Large intestine (tissue), 12 donors: ENCODE data around the gene PTGIS. TPM values are rescaled to one million over a fixed set of nuclear protein-coding genes. Genes with fewer than 3 reads are reported as not detected.
"Not testable (repeated sequence)": the region's sequence is repeated elsewhere in the genome, so short reads cannot be mapped to it uniquely, and the experiment has no call there.

Experiments
- DNase-seq, 2 donors: peaks; one replicate each; pipeline versions ENCODE4 v3.0.0 to v3.0.0-alpha.2; 2013
- H3K27ac ChIP-seq: one replicate; pipeline ENCODE4 v1.5.1; 2013; ENCODE audit warnings: low read length
- H3K27me3 ChIP-seq: 2 replicates; pipeline ENCODE4 v1.6.1; 2013; ENCODE audit warnings: low read length; ENCODE audit not compliant: control insufficient read depth, insufficient read depth
- H3K36me3 ChIP-seq: 2 replicates; pipeline ENCODE4 v1.6.1; 2013; ENCODE audit warnings: low read length; ENCODE audit not compliant: control insufficient read depth, insufficient read depth
- H3K4me1 ChIP-seq: one replicate; pipeline ENCODE4 v1.6.1; 2013; ENCODE audit warnings: low read length; ENCODE audit not compliant: control insufficient read depth, insufficient read depth
- H3K4me3 ChIP-seq: one replicate; pipeline ENCODE4 v1.5.1; 2013; ENCODE audit warnings: low read length
- H3K9me3 ChIP-seq: one replicate; pipeline ENCODE4 v1.6.1; 2013; ENCODE audit warnings: mild to moderate bottlenecking, low read depth, low read length, moderate library complexity; ENCODE audit not compliant: control insufficient read depth
- WGBS: methylation state at CpG from one replicate; pipeline ENCODE4 v1.1.5; 2013; ENCODE audit warnings: low lambda C conversion rate; ENCODE audit not compliant: insufficient coverage; 5-methylcytosine and 5-hydroxymethylcytosine counted together
- long read RNA-seq, 11 donors: transcript quantifications; one replicate each; lab custom pipeline, GENCODE V29; 2026
- polyA plus RNA-seq: library from polyadenylated mRNA; unstranded; fragments of 120-200 nt; gene quantifications from one replicate; pipeline ENCODE4 v1.2.1, GENCODE V29; 2013

Gene PTGIS
- polyA plus RNA-seq: 13.5 TPM
- long read RNA-seq, donor 1, full-length matches to known transcripts: 3 of 3 reads
- long read RNA-seq, donor 1, partial matches to known transcripts: 0 of 3 reads
- long read RNA-seq, donor 1, other reads (novel, unspliced or antisense): 0 of 3 reads
- long read RNA-seq, donor 2: 0 reads
- long read RNA-seq, donor 3: 0 reads
- long read RNA-seq, donor 4: 0 reads
- long read RNA-seq, donor 5: 0 reads
- long read RNA-seq, donor 6, partial matches to known transcripts: 29 of 29 reads
- long read RNA-seq, donor 6, other reads (novel, unspliced or antisense): 0 of 29 reads
- long read RNA-seq, donor 7: 0 reads
- long read RNA-seq, donor 8, full-length matches to known transcripts: 4 of 4 reads
- long read RNA-seq, donor 8, partial matches to known transcripts: 0 of 4 reads
- long read RNA-seq, donor 8, other reads (novel, unspliced or antisense): 0 of 4 reads
- long read RNA-seq, donor 9, partial matches to known transcripts: 8 of 8 reads
- long read RNA-seq, donor 9, other reads (novel, unspliced or antisense): 0 of 8 reads
- long read RNA-seq, donor 10, full-length matches to known transcripts: 1 of 1 reads
- long read RNA-seq, donor 10, partial matches to known transcripts: 0 of 1 reads
- long read RNA-seq, donor 10, other reads (novel, unspliced or antisense): 0 of 1 reads
- long read RNA-seq, donor 11, full-length matches to known transcripts: 1 of 1 reads
- long read RNA-seq, donor 11, partial matches to known transcripts: 0 of 1 reads
- long read RNA-seq, donor 11, other reads (novel, unspliced or antisense): 0 of 1 reads

GRCh38 chr20:49567421-49568277 lies at the start of gene PTGIS:
Gene PTGIS, minus strand, starts transcription at chr20:49568137. Its CDS starts 21 bp downstream, at chr20:49568116.
- no CpG with 5 or more reads among the region's 70 CpGs for WGBS
- Histone ChIP-seq H3K9me3 (no peaks in the 10 kb centered on the region), H3K4me3 (peak within 1 kb of the TSS; percentile 82), H3K36me3 (no peaks in the 10 kb centered on the region), H3K27ac (peak within 1 kb of the TSS; percentile 30), H3K27me3 (no peaks in the 10 kb centered on the region), H3K4me1 (peaks cover 8% of the 10 kb centered on the region)
- peak in 1 of 2 donors; percentile 53 for DNase-seq

DNA sequence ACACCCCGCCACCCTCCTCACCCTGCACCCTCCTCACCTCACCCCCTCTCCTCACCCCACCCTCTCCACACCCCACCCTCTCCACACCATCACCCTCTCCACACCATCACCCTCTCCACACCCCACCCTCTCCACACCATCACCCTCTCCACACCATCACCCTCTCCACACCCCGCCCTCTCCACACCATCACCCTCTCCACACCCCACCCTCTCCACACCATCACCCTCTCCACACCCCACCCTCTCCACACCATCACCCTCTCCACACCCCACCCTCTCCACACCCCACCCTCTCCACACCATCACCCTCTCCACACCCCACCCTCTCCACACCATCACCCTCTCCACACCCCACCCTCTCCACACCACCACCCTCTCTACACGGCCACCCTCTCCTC lies 49.5 kb upstream of the PTGIS start:
- not testable (repeated sequence) for H3K27me3 ChIP-seq, H3K36me3 ChIP-seq, H3K27ac ChIP-seq, DNase-seq, H3K9me3 ChIP-seq, H3K4me3 ChIP-seq
- no CpG with 5 or more reads among the region's 3 CpGs for WGBS
- peaks cover 15% of the 10 kb centered on the region for H3K4me1 ChIP-seq

DNA sequence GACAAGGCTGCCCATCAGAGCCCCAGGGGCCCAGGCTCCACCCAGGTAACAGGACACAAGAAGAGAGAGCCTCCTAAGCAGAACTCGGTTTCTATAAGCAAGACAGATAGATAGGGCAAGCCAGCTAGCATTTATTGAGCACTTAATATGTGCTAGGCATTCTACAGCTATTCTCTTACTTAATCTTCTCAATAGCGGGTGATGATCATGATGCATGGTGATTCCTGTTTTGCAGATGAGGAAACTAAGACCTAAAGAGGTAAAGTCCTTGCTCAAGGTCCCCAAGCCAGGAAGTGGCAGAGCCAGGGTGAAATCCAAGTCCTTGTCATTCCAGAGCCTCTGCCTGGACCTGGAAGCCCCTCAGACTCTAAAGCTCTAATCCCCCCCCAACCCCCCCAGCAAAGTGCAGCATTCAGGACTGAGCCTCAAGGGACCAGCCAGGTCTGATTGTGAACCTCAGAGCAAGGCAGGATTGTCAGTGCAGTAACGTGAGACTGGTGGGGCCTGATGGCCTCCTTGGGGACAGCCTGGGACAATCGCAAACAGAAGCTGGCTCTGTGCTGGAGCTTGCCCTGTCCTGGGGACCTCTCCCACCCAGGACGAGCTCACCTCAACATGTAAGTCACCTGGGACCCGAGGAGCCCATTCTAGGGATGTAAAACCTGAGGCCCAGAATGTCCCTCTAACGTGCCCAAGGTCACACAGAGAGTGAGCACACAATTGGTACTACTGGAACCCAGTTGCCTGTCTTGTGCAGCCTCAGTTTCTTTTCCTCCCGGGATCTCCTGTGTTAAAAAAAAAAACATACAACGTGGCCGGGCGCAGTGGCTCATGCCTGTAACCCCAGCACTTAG lies 48.4 kb upstream of the PTGIS start:
- peaks cover 15% of the 10 kb centered on the region for H3K4me1 ChIP-seq
- H3K36me3 ChIP-seq: no peaks in the 10 kb centered on the region
- no peaks in the 10 kb centered on the region for H3K27me3 ChIP-seq
- H3K27ac ChIP-seq: peak overlapping the region; percentile 74
- no peak for DNase-seq
- no CpG with 5 or more reads among the region's 11 CpGs for WGBS
- H3K9me3 ChIP-seq: peaks cover 8% of the 10 kb centered on the region
- no peak overlapping the region for H3K4me3 ChIP-seq

- Histone ChIP-seq H3K9me3 (peaks cover 8% of the 10 kb centered on the region), H3K27me3 (no peaks in the 10 kb centered on the region), H3K4me1 (peaks cover 18% of the 10 kb centered on the region), H3K27ac (peak overlapping the region; percentile 74), H3K4me3 (no peak overlapping the region), H3K36me3 (no peaks in the 10 kb centered on the region)
- WGBS: no CpG with 5 or more reads among the region's 15 CpGs
- DNase-seq: peak; percentile 76 to 88
Measured at GRCh38 chr20:49615401-49616153, 47.6 kb upstream of the PTGIS start.

GRCh38 chr20:49615051-49615400 lies 47.1 kb upstream of the PTGIS start:
- not testable (repeated sequence) for H3K27me3 ChIP-seq, DNase-seq, H3K4me3 ChIP-seq, H3K36me3 ChIP-seq, H3K9me3 ChIP-seq
- WGBS: no CpG with 5 or more reads among the region's 8 CpGs
- H3K4me1 ChIP-seq: peaks cover 20% of the 10 kb centered on the region
- H3K27ac ChIP-seq: peak overlapping the region; percentile 74

DNA sequence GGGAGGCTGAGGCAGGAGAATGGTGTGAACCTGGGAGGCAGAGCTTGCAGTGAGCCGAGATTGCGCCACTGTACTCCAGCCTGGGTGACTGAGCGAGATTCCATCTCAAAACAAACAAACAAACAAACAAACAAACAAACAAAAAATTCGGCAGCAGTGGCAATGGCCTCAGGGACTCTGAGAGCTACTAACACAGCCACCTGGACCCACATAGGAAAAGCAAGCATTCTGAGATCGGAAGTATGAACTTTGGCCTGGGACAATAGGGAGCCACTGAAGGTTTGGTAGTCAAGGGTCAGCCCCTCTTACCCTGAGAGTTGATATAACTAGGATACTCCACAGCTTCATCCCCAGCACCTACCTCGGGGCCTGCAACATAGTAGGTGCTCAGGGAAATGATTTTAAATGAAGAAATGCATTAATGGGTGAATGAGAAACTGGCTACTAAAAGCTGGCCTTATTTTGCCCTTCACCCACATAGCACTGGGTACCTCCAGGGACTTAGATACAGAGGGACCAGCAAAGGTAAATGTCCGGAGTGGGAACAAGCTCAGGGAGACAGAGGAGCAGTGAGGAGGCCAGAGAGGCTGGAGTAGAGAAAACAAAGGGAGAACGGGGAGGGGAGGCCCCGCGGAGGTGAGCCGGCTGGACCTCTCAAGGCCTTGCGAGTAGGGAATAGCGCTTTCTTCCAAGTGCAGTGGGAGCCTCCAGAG lies 46.6 kb upstream of the PTGIS start:
- Histone ChIP-seq H3K27me3 (no peaks in the 10 kb centered on the region), H3K9me3 (peaks cover 8% of the 10 kb centered on the region), H3K36me3 (no peaks in the 10 kb centered on the region), H3K4me1 (peaks cover 20% of the 10 kb centered on the region), H3K4me3 (no peak overlapping the region), H3K27ac (no peak overlapping the region)
- WGBS: no CpG with 5 or more reads among the region's 13 CpGs
- DNase-seq: no peak

GRCh38 chr20:49612127-49612738 lies 44.3 kb upstream of the PTGIS start:
- H3K27me3 ChIP-seq: no peaks in the 10 kb centered on the region
- H3K9me3 ChIP-seq: peaks cover 2% of the 10 kb centered on the region
- WGBS: 100% methylated on average over 1 of the region's 6 CpGs
- no peaks in the 10 kb centered on the region for H3K36me3 ChIP-seq
- no peak for DNase-seq
- peaks cover 25% of the 10 kb centered on the region for H3K4me1 ChIP-seq
- no peak overlapping the region for H3K4me3 ChIP-seq
- no peak overlapping the region for H3K27ac ChIP-seq

- no CpG with 5 or more reads among the region's 6 CpGs for WGBS
Measured at GRCh38 chr20:49611539-49612126, 43.7 kb upstream of the PTGIS start.

More at GRCh38 chr20:49611539-49612126, 43.7 kb upstream of the PTGIS start:
- peaks cover 25% of the 10 kb centered on the region for H3K4me1 ChIP-seq
- not testable (repeated sequence) for DNase-seq, H3K27ac ChIP-seq, H3K36me3 ChIP-seq, H3K27me3 ChIP-seq, H3K9me3 ChIP-seq
- peak overlapping the region; percentile 21 for H3K4me3 ChIP-seq
